Hematopoietic multipotent progenitor cell treated with erythropoietin and hydrocortisone succinate and interleukin-3 and kit ligand, for 17 days (in vitro differentiated cells): ENCODE data around the gene GUCY2D.
"Not testable (repeated sequence)": the region's sequence is repeated elsewhere in the genome, so short reads cannot be mapped to it uniquely, and the experiment has no call there.

Experiments
- DNase-seq: peaks from one replicate; pipeline ENCODE4 v3.0.0-alpha.2; 2015; ENCODE audit warnings: low spot score

Gene GUCY2D

GRCh38 chr17:8046929-8047768 lies 44.7 kb downstream of the GUCY2D start:
- no peak for DNase-seq

GRCh38 chr17:8047769-8048110 lies 45.3 kb downstream of the GUCY2D start:
- DNase-seq, result no peak

GRCh38 chr17:8048236-8048635 lies 45.8 kb downstream of the GUCY2D start:
- no peak for DNase-seq

- no peak for DNase-seq
Measured at GRCh38 chr17:8048736-8049135, 46.3 kb downstream of the GUCY2D start.

- DNase-seq, result no peak
Measured at GRCh38 chr17:8051831-8052230, 49.4 kb downstream of the GUCY2D start.

- no peak for DNase-seq
Measured at GRCh38 chr17:8052256-8053252, 50.1 kb downstream of the GUCY2D start.

- no peak for DNase-seq
Measured at GRCh38 chr17:8053600-8053999, 51.2 kb downstream of the GUCY2D start.

- no peak for DNase-seq
Measured at GRCh38 chr17:8055851-8056231, 53.4 kb downstream of the GUCY2D start.

GRCh38 chr17:8056232-8056975 lies 54.0 kb downstream of the GUCY2D start:
- DNase-seq, result no peak

- DNase-seq, result no peak
Measured at GRCh38 chr17:8056976-8057625, 54.7 kb downstream of the GUCY2D start.

- DNase-seq, result peak; percentile 82
Measured at GRCh38 chr17:8057691-8058114, 55.3 kb downstream of the GUCY2D start.

- DNase-seq, result peak; percentile 29
Measured at GRCh38 chr17:8059131-8059530, 56.7 kb downstream of the GUCY2D start.

- DNase-seq, result peak; percentile 90
Measured at GRCh38 chr17:8060274-8060673, 57.9 kb downstream of the GUCY2D start.

- DNase-seq, result not testable (repeated sequence)
Measured at GRCh38 chr17:8061851-8062250, 59.4 kb downstream of the GUCY2D start.

GRCh38 chr17:8062435-8062806 lies 60.0 kb downstream of the GUCY2D start:
- peak; percentile 88 for DNase-seq

GRCh38 chr17:8062807-8063483 lies 60.5 kb downstream of the GUCY2D start:
- DNase-seq, result peak; percentile 78

- no peak for DNase-seq
Measured at GRCh38 chr17:8063761-8064534, 61.5 kb downstream of the GUCY2D start.

- DNase-seq, result no peak
Measured at GRCh38 chr17:8064561-8065019, 62.2 kb downstream of the GUCY2D start.

- no peak for DNase-seq
Measured at GRCh38 chr17:8066841-8067775, 64.7 kb downstream of the GUCY2D start.
